Sigmoid colon (tissue), 7 donors: Measurements from ENCODE around the gene USP26. TPM values are rescaled to one million over a fixed set of nuclear protein-coding genes. Genes with fewer than 3 reads are reported as not detected.
A peak's percentile ranks its signal among the peaks of the same experiment; 100 is the strongest.
"Not testable (repeated sequence)": the region's sequence is repeated elsewhere in the genome, so short reads cannot be mapped to it uniquely, and the experiment has no call there.

ENCODE experiments used
- DNase-seq: peaks from one replicate; pipeline ENCODE4 v3.0.0-alpha.2; 2019
- H3K27ac ChIP-seq, 4 donors: fragments of 200-600 bp; sonication (generic); one replicate each; pipeline ENCODE4 v1.5.1; 2016 to 2019; ENCODE audit warnings: mild to moderate bottlenecking in 1 of 4
- H3K27me3 ChIP-seq, 3 donors: fragments of 200-600 bp; sonication (generic); one replicate each; pipeline ENCODE4 v1.5.1; 2019; ENCODE audit warnings: mild to moderate bottlenecking in 1 of 3
- H3K36me3 ChIP-seq, 4 donors: fragments of 200-600 bp; sonication (generic); one replicate each; pipeline ENCODE4 v1.5.1; 2016 to 2019
- H3K4me1 ChIP-seq, 4 donors: fragments of 200-600 bp; sonication (generic); one replicate each; pipeline ENCODE4 v1.5.1; 2017 to 2019
- H3K4me3 ChIP-seq, 4 donors: fragments of 200-600 bp; sonication (generic); one replicate each; pipeline ENCODE4 v1.5.1; 2017 to 2019; ENCODE audit warnings: mild to moderate bottlenecking in 2 of 4, moderate library complexity in 1 of 4
- H3K9me3 ChIP-seq, 4 donors: fragments of 200-600 bp in 3 of 4; sonication (generic) in 3 of 4; one replicate each; pipeline versions ENCODE4 v1.5.1 to v1.6.1; 2013 to 2019
- CTCF ChIP-seq, 4 experiments: fragments of 450-650 bp in 3 of 4; fragments of 200-600 bp in 1 of 4; IDR thresholded peaks; one replicate each; pipeline ENCODE4 v1.5.1; 2016 to 2019; ENCODE audit warnings: antibody characterized with exemption in 4 of 4, mild to moderate bottlenecking in 3 of 4, moderate library complexity in 2 of 4
- EP300 ChIP-seq, 4 donors: sonication (generic); formaldehyde crosslinking; IDR thresholded peaks; one replicate each; pipeline ENCODE4 v1.6.1; 2017; ENCODE audit warnings: antibody characterized with exemption in 4 of 4
- POLR2A ChIP-seq, 2 donors: fragments of 450-650 bp; IDR thresholded peaks; one replicate each; pipeline ENCODE4 v1.6.1; 2016; ENCODE audit warnings: antibody characterized with exemption in 2 of 2, mild to moderate bottlenecking in 2 of 2, moderate library complexity in 2 of 2
- POLR2AphosphoS5 ChIP-seq, 4 donors: sonication (generic); formaldehyde crosslinking; IDR thresholded peaks; one replicate each; pipeline ENCODE4 v1.6.1; 2017; ENCODE audit warnings: antibody characterized with exemption in 4 of 4
- WGBS, 2 donors: extraction: QIAGEN DNeasy Blood & Tissue Kit; methylation state at CpG; one replicate each; pipeline ENCODE4 v1.1.7; 2013; 5-methylcytosine and 5-hydroxymethylcytosine counted together
- intact Hi-C: fragments of 100-400 bp; cut with DNase I; formaldehyde crosslinking; loops from one replicate; pipeline ENCODE4 v1.15.1; 2023
- polyA plus RNA-seq, 3 donors: library from polyadenylated mRNA; stranded (reverse); fragments of 200-250 nt; gene quantifications; one replicate each; pipeline ENCODE4 v1.2.3, GENCODE V29; 2013
- total RNA-seq, 4 donors: library from RNA; depleted of rRNA; stranded (reverse); fragments of >200 nt; gene quantifications; one replicate each; pipeline ENCODE4 v1.1.0, GENCODE V29; 2016
- donor health status: healthy with polysubstance abuse.
- donor health status: Bipolar disorder and iron deficiency.
- donor health status: healthy.

The USP26 gene
- total and polyA plus RNA-seq, 7 donors = not detected

GRCh38 chrX:133053861-133054598 lies 42.9 kb downstream of the USP26 start:
- Histone ChIP-seq H3K27ac (no peak overlapping the region), H3K9me3 (no peaks in the 10 kb centered on the region), H3K4me3 (no peak overlapping the region), H3K4me1 (no peaks in the 10 kb centered on the region), H3K27me3 (no peaks in the 10 kb centered on the region), H3K36me3 (no peaks in the 10 kb centered on the region)
- WGBS, 2 donors = 44 to 69% methylated on average over 3 of the region's 3 CpGs
- TF ChIP-seq EP300 (IDR thresholded peaks at IDR 0.05) (no peak), POLR2AphosphoS5 (IDR thresholded peaks at IDR 0.05) (no peak), CTCF (IDR thresholded peaks at IDR 0.05) (no peak), POLR2A (IDR thresholded peaks at IDR 0.05) (no peak)
- no peak for DNase-seq
- intact Hi-C loops = no loop called here

- H3K9me3 ChIP-seq = no peaks in the 10 kb centered on the region
- DNase-seq = no peak
- intact Hi-C loops = no loop called here
- no peak overlapping the region for H3K27ac ChIP-seq
- no peaks in the 10 kb centered on the region for H3K4me1 ChIP-seq
- H3K27me3 ChIP-seq = no peaks in the 10 kb centered on the region
- H3K36me3 ChIP-seq = no peaks in the 10 kb centered on the region
- 92 to 97% methylated on average over 5 of the region's 5 CpGs for WGBS, 2 donors
- H3K4me3 ChIP-seq = no peak overlapping the region
- TF ChIP-seq POLR2AphosphoS5 (IDR thresholded peaks at IDR 0.05) (no peak), POLR2A (IDR thresholded peaks at IDR 0.05) (no peak), EP300 (IDR thresholded peaks at IDR 0.05) (no peak), CTCF (IDR thresholded peaks at IDR 0.05) (no peak)
Observed at GRCh38 chrX:133048751-133049150, 48.2 kb downstream of the USP26 start.

GRCh38 chrX:133046601-133047000 lies 50.3 kb downstream of the USP26 start:
- DNase-seq = no peak
- Histone ChIP-seq H3K9me3 (no peaks in the 10 kb centered on the region), H3K27me3 (no peaks in the 10 kb centered on the region), H3K36me3 (no peaks in the 10 kb centered on the region), H3K4me3 (no peak overlapping the region), H3K27ac (no peak overlapping the region), H3K4me1 (no peaks in the 10 kb centered on the region)
- intact Hi-C loops = no loop called here
- WGBS, 2 donors = 82 to 91% methylated on average over 1 of the region's 1 CpG
- TF ChIP-seq POLR2A (IDR thresholded peaks at IDR 0.05) (no peak), CTCF (IDR thresholded peaks at IDR 0.05) (no peak), EP300 (IDR thresholded peaks at IDR 0.05) (no peak), POLR2AphosphoS5 (IDR thresholded peaks at IDR 0.05) (no peak)

GRCh38 chrX:133045986-133046385 lies 50.9 kb downstream of the USP26 start:
- Histone ChIP-seq H3K9me3 (no peaks in the 10 kb centered on the region), H3K27ac (no peak overlapping the region), H3K4me1 (no peaks in the 10 kb centered on the region), H3K27me3 (no peaks in the 10 kb centered on the region), H3K36me3 (no peaks in the 10 kb centered on the region), H3K4me3 (no peak overlapping the region)
- no peak for TF ChIP-seq POLR2A (IDR thresholded peaks at IDR 0.05)
- TF ChIP-seq CTCF (IDR thresholded peaks at IDR 0.05) = peak in 3 of 4 experiments; percentile 5 to 19 (median 11)
- DNase-seq = no peak
- intact Hi-C loops = no loop called here
- 20 to 60% methylated on average over 2 of the region's 2 CpGs for WGBS, 2 donors

- 93 to 96% methylated on average over 28 of the region's 28 CpGs for WGBS, 2 donors
- H3K27ac ChIP-seq, DNase-seq, H3K4me1 ChIP-seq, intact Hi-C loops, H3K36me3 ChIP-seq, H3K27me3 ChIP-seq, H3K4me3 ChIP-seq, H3K9me3 ChIP-seq: not testable (repeated sequence)
Observed at GRCh38 chrX:133044145-133044786, 52.6 kb downstream of the USP26 start.
